GM12878 (cell line): ENCODE measurements around the gene MS4A4E. TPM values are rescaled to one million over a fixed set of nuclear protein-coding genes. Genes with fewer than 3 reads are reported as not detected.
A peak's percentile ranks its signal among the peaks of the same experiment; 100 is the strongest.

Source experiments
- ATAC-seq: fragments of 200-7000 bp; cut with Tn5 transposase; 3 replicates; pipeline ENCODE4 v1.9.1; 2020; ENCODE audit warnings: mild to moderate bottlenecking, moderate library complexity
- BruUV-seq: library from RNA; stranded (reverse); fragments of 400-500 nt; replicated peaks from 2 replicates; lab custom pipeline; 2021; lab: Mats Ljungman, UMichigan
- CTCF ChIA-PET: fragments of 300-600 bp; sonication (Branson Sonifier 250); formaldehyde crosslinking; extraction: SDS; loops from one replicate; lab custom pipeline; 2021; ENCODE audit warnings: inconsistent platforms; lab: Yijun Ruan, JAX
- POLR2A ChIA-PET: fragments of 350-600 bp; formaldehyde crosslinking; extraction: SDS; loops from one replicate; lab custom pipeline; 2021; ENCODE audit warnings: inconsistent platforms; lab: Charles Lee
- RAD21 ChIA-PET: fragments of 300-600 bp; sonication (Branson Sonifier 250); formaldehyde crosslinking; loops from one replicate; lab custom pipeline; 2023; ENCODE audit warnings: antibody characterized with exemption; ENCODE audit not compliant: unreplicated experiment; lab: Charles Lee
- SMC1A ChIA-PET: fragments of 300-600 bp; sonication (Branson Sonifier 250); formaldehyde crosslinking; loops from one replicate; lab custom pipeline; 2023; ENCODE audit not compliant: unreplicated experiment, uncharacterized antibody; lab: Charles Lee
- DNase-seq: peaks from one replicate; pipeline ENCODE4 v3.0.0-alpha.2; 2011; ENCODE audit warnings: low read depth, low spot score
- FAIRE-seq: peaks from 3 replicates; lab custom pipeline; 2011; peaks lifted over from hg19 to GRCh38; lab: Jason Lieb, UNC
- H2AFZ ChIP-seq: 2 replicates; pipeline ENCODE4 v1.6.0; 2011; ENCODE audit warnings: low read depth, low read length, control low read depth; ENCODE audit not compliant: control insufficient read depth
- H3K27ac ChIP-seq: 2 replicates; pipeline ENCODE4 v1.5.1; 2011; ENCODE audit warnings: control low read depth; ENCODE audit not compliant: control insufficient read depth, insufficient read depth
- H3K27me3 ChIP-seq, 2 experiments: replicated peaks in 1 of 2; 2 replicates each; pipeline versions ENCODE4 v1.6.0 to v1.6.1; 2011; ENCODE audit warnings: low read length in 1 of 2; ENCODE audit not compliant: control insufficient read depth in 2 of 2, insufficient read depth in 2 of 2
- H3K36me3 ChIP-seq, 2 experiments: 2 replicates each; pipeline ENCODE4 v1.5.1; 2011; ENCODE audit warnings: low read length in 1 of 2; ENCODE audit not compliant: control insufficient read depth in 2 of 2, insufficient read depth in 2 of 2
- H3K4me1 ChIP-seq: 2 replicates; pipeline ENCODE4 v1.6.1; 2011; ENCODE audit warnings: mild to moderate bottlenecking, low read length, moderate library complexity, mixed read lengths; ENCODE audit not compliant: control insufficient read depth, insufficient read depth
- H3K4me2 ChIP-seq: 2 replicates; pipeline ENCODE4 v1.6.0; 2011; ENCODE audit warnings: control low read depth; ENCODE audit not compliant: control insufficient read depth, insufficient read depth
- H3K4me3 ChIP-seq: fragments of 200-600 bp; sonication (generic); 2 replicates; pipeline ENCODE4 v1.5.1; 2016
- H3K79me2 ChIP-seq: 2 replicates; pipeline ENCODE4 v1.6.0; 2011; ENCODE audit warnings: low read length; ENCODE audit not compliant: control insufficient read depth, insufficient read depth
- H3K9ac ChIP-seq: 2 replicates; pipeline ENCODE4 v1.8.0; 2011; ENCODE audit warnings: low read length, control low read depth, mixed read lengths; ENCODE audit not compliant: control insufficient read depth, insufficient read depth
- H3K9me3 ChIP-seq: replicated peaks from 3 replicates; pipeline ENCODE4 v1.5.1; 2011; ENCODE audit warnings: mild to moderate bottlenecking, low read length; ENCODE audit not compliant: control insufficient read depth, insufficient read depth
- H4K20me1 ChIP-seq: 2 replicates; pipeline ENCODE4 v1.6.0; 2011; ENCODE audit not compliant: control insufficient read depth, insufficient read depth
- CEBPZ ChIP-seq: fragments of 150-350 bp; IDR thresholded peaks from 2 replicates; pipeline ENCODE4 v1.6.1; 2016; ENCODE audit warnings: low read depth, low read length
- CHD4 ChIP-seq: fragments of 200-600 bp; sonication (generic); IDR thresholded peaks from 2 replicates; pipeline ENCODE4 v1.6.1; 2016; ENCODE audit warnings: mild to moderate bottlenecking
- EZH2 ChIP-seq: IDR thresholded peaks from 2 replicates; pipeline ENCODE4 v1.6.1; 2012; ENCODE audit warnings: low read depth, mild to moderate bottlenecking, control low read depth, inconsistent platforms, low read length, borderline replicate concordance; ENCODE audit not compliant: control insufficient read depth
- HDAC6 ChIP-seq: fragments of 200-600 bp; sonication (generic); IDR thresholded peaks from one replicate; pipeline ENCODE4 v1.8.0; 2017; ENCODE audit warnings: antibody characterized with exemption; ENCODE audit not compliant: unreplicated experiment
- MEF2B ChIP-seq: fragments of 450-650 bp; IDR thresholded peaks from 2 replicates; pipeline ENCODE4 v1.6.1; 2018; ENCODE audit warnings: mild to moderate bottlenecking, moderate library complexity; ENCODE audit not compliant: partially characterized antibody, poor library complexity, severe bottlenecking
- POLR2AphosphoS2 ChIP-seq: IDR thresholded peaks from 2 replicates; pipeline ENCODE4 v1.6.1; 2011; ENCODE audit warnings: low read depth, mild to moderate bottlenecking, low read length, improper control_type of control experiment, moderate library complexity
- SPI1 ChIP-seq: IDR thresholded peaks from 2 replicates; pipeline ENCODE4 v1.6.1; 2011; ENCODE audit warnings: low read depth, mild to moderate bottlenecking, low read length, moderate library complexity, borderline replicate concordance; ENCODE audit not compliant: insufficient read depth
- TARDBP ChIP-seq: IDR thresholded peaks from 2 replicates; pipeline ENCODE4 v1.6.1; 2016; ENCODE audit warnings: borderline replicate concordance
- TBL1XR1 ChIP-seq: IDR thresholded peaks from 2 replicates; pipeline ENCODE4 v1.6.1; 2012; ENCODE audit warnings: low read depth, low read length, improper control_type of control experiment
- YBX1 ChIP-seq: fragments of 450-650 bp; IDR thresholded peaks from 2 replicates; pipeline ENCODE4 v1.6.1; 2016; ENCODE audit warnings: antibody characterized with exemption
- ZNF274 ChIP-seq: IDR thresholded peaks from one replicate; pipeline ENCODE4 v1.8.0; 2011; ENCODE audit not compliant: insufficient read length, insufficient read depth
- ZSCAN29 ChIP-seq: fragments of 450-650 bp; IDR thresholded peaks from 2 replicates; pipeline ENCODE4 v1.6.1; 2017; ENCODE audit warnings: mild to moderate bottlenecking, moderate library complexity
- WGBS: methylation state at CpG from one replicate; pipeline ENCODE4 v1.1.6; 2016; ENCODE audit warnings: low lambda C conversion rate; ENCODE audit not compliant: insufficient replicate concordance, insufficient coverage; ENCODE audit errors: missing lambda C conversion rate; 5-methylcytosine and 5-hydroxymethylcytosine counted together
- in situ Hi-C: fragments of 300-500 bp; cut with MboI; formaldehyde crosslinking; loops from 9 replicates; pipeline ENCODE4 v1.14.3; 2018; ENCODE audit warnings: mixed read lengths
- intact Hi-C: fragments of 100-400 bp; cut with micrococcal nuclease; formaldehyde crosslinking; loops from one replicate; pipeline ENCODE4 v1.14.2; 2022; ENCODE audit not compliant: unreplicated experiment
- polyA plus RNA-seq, 11 experiments: library from polyadenylated mRNA; depleted of rRNA in 4 of 11; unstranded in 6 of 11; stranded (reverse) in 5 of 11; fragments of >200 nt; fragmentation: Nextera tagmentation in 4 of 11; fragmentation: Illumina TruSeq in 1 of 11; extraction: Ambion mirVana in 4 of 11; extraction: Trizol in 1 of 11; gene quantifications; 1 replicate in 1 of 11; 2 replicates in 10 of 11; pipeline versions ENCODE4 v1.2.1 to v1.2.3, GENCODE V29; 2011 to 2016; ENCODE audit warnings: inconsistent platforms in 2 of 11, missing spikeins in 2 of 11, low read depth in 1 of 11
- total RNA-seq, 4 experiments: library from RNA; depleted of rRNA in 3 of 4; stranded (reverse); fragments of >200 nt in 3 of 4; fragmentation: Illumina TruSeq in 1 of 4; extraction: Trizol in 1 of 4; gene quantifications; 2 replicates each; pipeline versions ENCODE4 v1.2.1 to v1.2.3, GENCODE V29; 2013 to 2021
- TF ChIP-seq, protein P1 (sequence below): fragments of 450-650 bp; formaldehyde crosslinking; IDR thresholded peaks from 2 replicates; pipeline ENCODE4 v1.4.0; 2020; ENCODE audit warnings: mild to moderate bottlenecking, moderate library complexity

MS4A4E gene
- total and polyA plus RNA-seq, 10 of the 15 experiments (the other 5 are each of a cell fraction or from before 2014, with no cell fraction given): 0.06 to 0.92 (median 0.45) TPM; not detected in 3

DNA sequence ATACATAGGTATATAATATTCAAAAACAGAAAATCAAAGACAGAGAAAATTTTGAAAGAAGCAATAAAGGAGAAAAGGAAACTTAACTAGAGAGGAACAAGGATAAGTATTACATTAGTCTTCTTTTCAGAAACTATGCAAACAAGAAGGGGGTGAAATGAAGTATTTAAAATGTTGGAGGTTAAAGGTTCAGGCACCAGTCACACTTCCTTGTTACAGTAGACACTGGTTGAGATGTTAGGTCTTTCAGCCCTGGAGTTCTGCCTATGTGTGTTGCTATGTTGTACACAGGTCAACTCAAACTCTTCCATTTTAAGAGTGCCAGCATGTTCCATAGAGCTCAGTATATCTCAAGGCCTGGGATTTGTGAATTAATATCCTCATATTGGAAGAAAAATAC lies 31.5 kb upstream of the MS4A4E start (continued):
- TF ChIP-seq MEF2B: no peak
- TF ChIP-seq, protein P1, sequence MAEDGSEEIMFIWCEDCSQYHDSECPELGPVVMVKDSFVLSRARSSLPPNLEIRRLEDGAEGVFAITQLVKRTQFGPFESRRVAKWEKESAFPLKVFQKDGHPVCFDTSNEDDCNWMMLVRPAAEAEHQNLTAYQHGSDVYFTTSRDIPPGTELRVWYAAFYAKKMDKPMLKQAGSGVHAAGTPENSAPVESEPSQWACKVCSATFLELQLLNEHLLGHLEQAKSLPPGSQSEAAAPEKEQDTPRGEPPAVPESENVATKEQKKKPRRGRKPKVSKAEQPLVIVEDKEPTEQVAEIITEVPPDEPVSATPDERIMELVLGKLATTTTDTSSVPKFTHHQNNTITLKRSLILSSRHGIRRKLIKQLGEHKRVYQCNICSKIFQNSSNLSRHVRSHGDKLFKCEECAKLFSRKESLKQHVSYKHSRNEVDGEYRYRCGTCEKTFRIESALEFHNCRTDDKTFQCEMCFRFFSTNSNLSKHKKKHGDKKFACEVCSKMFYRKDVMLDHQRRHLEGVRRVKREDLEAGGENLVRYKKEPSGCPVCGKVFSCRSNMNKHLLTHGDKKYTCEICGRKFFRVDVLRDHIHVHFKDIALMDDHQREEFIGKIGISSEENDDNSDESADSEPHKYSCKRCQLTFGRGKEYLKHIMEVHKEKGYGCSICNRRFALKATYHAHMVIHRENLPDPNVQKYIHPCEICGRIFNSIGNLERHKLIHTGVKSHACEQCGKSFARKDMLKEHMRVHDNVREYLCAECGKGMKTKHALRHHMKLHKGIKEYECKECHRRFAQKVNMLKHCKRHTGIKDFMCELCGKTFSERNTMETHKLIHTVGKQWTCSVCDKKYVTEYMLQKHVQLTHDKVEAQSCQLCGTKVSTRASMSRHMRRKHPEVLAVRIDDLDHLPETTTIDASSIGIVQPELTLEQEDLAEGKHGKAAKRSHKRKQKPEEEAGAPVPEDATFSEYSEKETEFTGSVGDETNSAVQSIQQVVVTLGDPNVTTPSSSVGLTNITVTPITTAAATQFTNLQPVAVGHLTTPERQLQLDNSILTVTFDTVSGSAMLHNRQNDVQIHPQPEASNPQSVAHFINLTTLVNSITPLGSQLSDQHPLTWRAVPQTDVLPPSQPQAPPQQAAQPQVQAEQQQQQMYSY (CRISPR knock-in tag): no peak

DNA sequence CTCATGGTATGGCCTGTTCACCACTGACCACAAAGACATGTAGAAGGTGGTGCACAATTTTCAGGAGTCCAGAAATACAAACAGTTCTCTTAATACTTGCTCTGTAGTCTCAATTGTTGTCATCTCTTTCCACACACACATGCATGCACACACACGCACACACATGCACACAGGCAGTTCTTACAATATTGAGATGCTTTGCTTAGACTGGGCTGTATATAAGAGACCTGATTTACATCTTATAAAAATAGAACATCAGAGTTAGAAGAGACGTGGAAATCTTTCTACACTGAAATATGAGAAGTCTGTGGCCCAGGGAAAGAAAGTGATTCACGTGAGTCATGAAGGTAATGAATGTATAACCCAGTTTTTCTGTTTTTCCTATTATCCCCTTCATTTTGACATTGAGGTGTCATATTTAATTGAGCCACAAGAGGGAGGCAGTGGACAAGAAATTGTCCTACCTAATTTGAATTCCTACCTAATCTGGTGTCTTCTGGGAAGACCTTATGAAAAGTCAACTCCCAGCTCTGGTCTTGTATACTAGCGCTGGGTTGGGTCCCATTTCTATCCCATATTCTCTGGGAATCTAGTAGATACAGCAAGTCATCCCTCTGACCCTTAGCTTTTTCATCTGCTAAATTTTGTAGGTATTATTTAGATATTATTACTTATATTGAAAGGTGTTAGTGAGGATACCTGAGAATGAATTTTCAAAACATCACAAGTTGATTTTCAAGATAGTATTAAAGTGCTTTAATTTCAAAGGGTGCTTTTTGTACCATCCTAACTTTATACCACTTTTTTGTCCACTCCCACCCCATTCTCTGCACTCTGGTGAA lies 22.7 kb upstream of the MS4A4E start:
- FAIRE-seq: no peak
- peak; percentile 76 for ATAC-seq
- CTCF ChIA-PET: interaction anchor here (0.6 to 4.6 kb wide), 50 partner anchors 9 to 633 kb away, joined by 3 to 200 read pairs (median 4); partner anchors contain the start of gene MS4A4A
- no peak for TF ChIP-seq TARDBP
- TF ChIP-seq EZH2: no peak
- no peak for TF ChIP-seq POLR2AphosphoS2
- TF ChIP-seq YBX1: no peak
- no peak for TF ChIP-seq TBL1XR1
- TF ChIP-seq HDAC6: no peak
- TF ChIP-seq CHD4: no peak
- no peak for TF ChIP-seq ZSCAN29
- TF ChIP-seq CEBPZ: no peak
- TF ChIP-seq ZNF274: no peak
- no peak for TF ChIP-seq SPI1

More for the DNA sequence above, 22.7 kb upstream of the MS4A4E start:
- Histone ChIP-seq H4K20me1 (no peaks in the 10 kb centered on the region), H3K27ac (no peak overlapping the region), H3K9me3 (peaks cover 2% of the 10 kb centered on the region; the same call in 2 of the 3 replicates), H3K79me2 (no peaks in the 10 kb centered on the region), H3K27me3 (no peaks in the 10 kb centered on the region), H3K9ac (no peak overlapping the region), H3K4me2 (no peak overlapping the region), H2AFZ (peak overlapping the region; percentile 38), H3K36me3 (no peaks in the 10 kb centered on the region), H3K4me1 (no peaks in the 10 kb centered on the region), H3K4me3 (no peak overlapping the region)
- 10% methylated on average over 4 of the region's 4 CpGs for WGBS
- in situ Hi-C loops (no loop called here), intact Hi-C loops (loop anchor here (1.0 to 5.0 kb wide), 7 partner anchors 45 to 497 kb away; no protein-coding TSS in a partner anchor)
- RAD21 ChIA-PET: interaction anchor here (0.7 to 4.2 kb wide), 24 partner anchors 10 to 566 kb away, joined by 3 to 83 read pairs (median 6); no protein-coding TSS in a partner anchor
- BruUV-seq: no TSS peak
- POLR2A ChIA-PET: no interaction called here
- DNase-seq: peak; percentile 44
- SMC1A ChIA-PET: interaction anchor here (0.7 to 4.6 kb wide), 46 partner anchors 9 to 496 kb away, joined by 3 to 116 read pairs (median 4); no protein-coding TSS in a partner anchor
